Astrocyte of the hippocampus (primary cell): ENCODE results near the gene EPHA10.
"Not testable (repeated sequence)": the region's sequence is repeated elsewhere in the genome, so short reads cannot be mapped to it uniquely, and the experiment has no call there.

Source experiments
- DNase-seq: peaks from one replicate; pipeline ENCODE4 v3.0.0; 2011; ENCODE audit warnings: low read depth, low spot score

The EPHA10 gene

GRCh38 chr1:37716321-37716720, 48.6 kb downstream of the EPHA10 start:
- no peak for DNase-seq

DNA sequence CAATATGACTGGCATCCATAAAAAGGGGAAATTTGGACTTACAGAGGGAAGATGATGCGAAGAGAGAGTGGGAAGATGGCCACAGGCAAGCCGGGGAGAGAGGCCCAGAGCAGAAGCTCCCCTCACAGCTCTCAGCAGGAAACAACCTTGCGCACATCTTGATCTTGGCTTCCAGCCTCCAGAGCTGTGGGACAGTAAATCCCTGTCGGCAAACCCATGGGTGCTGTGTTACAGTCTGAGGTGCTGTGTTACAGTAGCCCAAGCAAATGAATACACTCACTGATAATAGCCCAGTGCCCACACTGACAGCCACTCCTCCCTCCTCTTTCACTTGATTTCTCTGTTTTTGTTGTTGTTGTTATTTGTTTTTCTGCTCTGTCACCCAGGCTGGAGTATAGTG, 50.2 kb downstream of the EPHA10 start:
- no peak for DNase-seq

- DNase-seq: no peak
Measured at GRCh38 chr1:37714226-37714625, 50.7 kb downstream of the EPHA10 start.

DNA sequence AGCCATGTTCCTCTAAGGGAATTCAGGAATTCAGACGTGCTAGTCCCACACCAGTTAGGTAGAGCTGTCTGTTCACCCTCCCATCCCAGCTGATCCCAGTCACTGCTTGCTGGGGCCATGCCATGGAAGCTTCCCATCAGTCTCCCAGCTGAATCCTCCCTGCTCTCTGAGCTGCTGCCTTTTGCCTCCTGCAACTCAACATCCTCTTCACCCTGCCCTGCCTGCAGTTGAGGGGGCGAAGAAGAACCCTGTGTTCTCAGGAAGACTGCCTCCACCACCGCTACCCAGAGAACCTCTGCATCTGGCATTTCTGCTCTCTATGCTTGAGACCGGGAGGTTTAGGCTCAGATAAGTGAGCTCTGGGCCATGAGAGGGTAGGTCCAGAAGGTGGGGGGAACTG, 56.4 kb downstream of the EPHA10 start:
- DNase-seq: no peak

DNA sequence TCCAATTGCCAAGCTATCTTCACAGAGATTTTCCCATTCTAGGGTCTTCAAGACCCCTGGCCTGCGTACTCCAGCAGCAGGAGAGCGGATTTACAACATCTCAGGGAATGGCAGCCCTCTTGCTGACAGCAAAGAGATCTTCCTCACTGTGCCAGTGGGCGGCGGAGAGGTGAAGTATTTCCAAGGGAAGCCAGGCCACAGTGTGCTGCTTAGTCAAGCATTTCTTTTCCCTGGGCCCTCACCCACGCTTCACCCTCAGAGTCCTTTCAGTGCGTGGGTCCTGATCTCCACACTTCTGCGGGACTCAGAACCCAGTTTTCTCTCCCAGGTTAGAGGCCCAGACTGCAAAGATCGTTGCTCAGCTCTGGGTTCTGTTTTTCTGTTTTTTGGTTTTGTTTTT, 59.5 kb downstream of the EPHA10 start:
- DNase-seq: no peak

DNA sequence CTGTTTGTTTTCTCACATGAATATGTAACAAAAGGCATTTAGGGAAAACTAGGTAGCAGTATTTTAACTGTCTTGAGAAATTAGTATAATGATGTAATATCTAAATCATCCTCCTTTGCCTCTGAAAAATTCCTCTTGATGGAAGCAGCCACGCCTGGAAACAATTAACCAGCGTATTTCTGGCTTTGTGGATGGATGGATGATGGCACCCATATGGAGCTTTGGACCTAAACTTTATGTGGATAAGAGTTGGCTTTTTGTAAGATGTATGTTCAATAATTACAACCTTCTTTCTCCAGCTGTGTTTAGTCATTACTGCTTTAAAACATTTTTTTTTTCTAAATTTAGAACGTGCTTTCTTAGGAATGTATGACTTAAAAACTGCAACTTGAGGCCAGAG, 60.0 kb downstream of the EPHA10 start:
- DNase-seq: no peak

- no peak for DNase-seq
Measured at GRCh38 chr1:37703061-37703460, 61.9 kb downstream of the EPHA10 start.

GRCh38 chr1:37701051-37701450, 63.9 kb downstream of the EPHA10 start:
- no peak for DNase-seq

- no peak for DNase-seq
Measured at GRCh38 chr1:37699147-37699546, 65.8 kb downstream of the EPHA10 start.

- DNase-seq: no peak
Measured at GRCh38 chr1:37697737-37698136, 67.2 kb downstream of the EPHA10 start.

- no peak for DNase-seq
Measured at GRCh38 chr1:37697090-37697489, 67.8 kb downstream of the EPHA10 start.

GRCh38 chr1:37692834-37693175, 72.1 kb downstream of the EPHA10 start:
- DNase-seq: no peak

GRCh38 chr1:37692078-37692833, 72.7 kb downstream of the EPHA10 start, which contains the start of gene CDCA8:
Gene CDCA8 (plus strand): TSS chr1:37692516. CDS start chr1:37692691, 175 bp downstream.
- peak; percentile 100 for DNase-seq

DNA sequence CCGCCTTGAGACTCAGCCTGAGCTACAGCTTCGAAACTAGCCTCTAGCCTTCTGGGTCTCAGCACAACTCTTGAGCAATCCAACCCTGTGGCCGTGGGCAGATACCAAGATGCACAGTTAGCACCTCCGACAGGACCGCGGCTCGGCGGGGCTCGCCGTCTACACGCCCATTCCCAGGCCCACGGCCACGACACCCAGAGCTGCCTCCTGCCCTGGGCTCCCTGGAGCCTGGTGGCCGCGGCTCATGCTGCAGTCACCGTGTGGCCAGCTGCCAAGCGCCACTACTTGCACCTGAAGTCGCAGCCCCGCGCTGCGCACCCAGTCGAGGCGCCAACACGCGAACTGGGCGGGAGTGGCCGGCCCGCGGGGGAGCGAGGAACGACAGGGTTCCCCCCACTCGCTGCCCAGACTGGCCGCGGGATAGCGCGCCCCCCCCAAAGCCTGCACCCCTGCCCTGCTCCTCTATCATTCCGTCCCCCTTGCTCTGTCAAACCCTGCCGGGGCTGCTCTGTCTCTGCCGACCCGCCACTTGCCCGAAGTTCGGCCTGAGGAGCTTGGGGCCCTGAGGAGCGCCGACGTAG, 73.3 kb downstream of the EPHA10 start:
- DNase-seq: peak; percentile 61

DNA sequence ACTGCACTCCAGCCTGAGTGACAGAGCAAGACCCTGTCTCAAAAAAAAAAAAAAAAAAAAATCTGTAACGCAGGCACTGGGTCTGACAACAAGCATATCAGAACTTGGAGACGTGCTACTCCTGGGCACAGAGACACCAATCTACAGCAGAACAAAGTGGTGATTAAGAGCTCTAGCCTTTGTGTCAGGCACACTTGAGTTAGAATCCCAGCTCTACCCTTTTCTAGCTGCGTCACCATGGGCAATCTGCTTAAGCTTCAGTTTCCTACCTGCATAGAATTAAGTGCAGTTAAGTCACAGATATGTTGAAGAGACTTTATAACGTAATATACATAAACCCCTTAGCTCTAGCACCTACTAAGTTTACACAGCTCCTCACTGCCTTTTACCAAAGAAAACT, 76.0 kb downstream of the EPHA10 start:
- DNase-seq: no peak

DNA sequence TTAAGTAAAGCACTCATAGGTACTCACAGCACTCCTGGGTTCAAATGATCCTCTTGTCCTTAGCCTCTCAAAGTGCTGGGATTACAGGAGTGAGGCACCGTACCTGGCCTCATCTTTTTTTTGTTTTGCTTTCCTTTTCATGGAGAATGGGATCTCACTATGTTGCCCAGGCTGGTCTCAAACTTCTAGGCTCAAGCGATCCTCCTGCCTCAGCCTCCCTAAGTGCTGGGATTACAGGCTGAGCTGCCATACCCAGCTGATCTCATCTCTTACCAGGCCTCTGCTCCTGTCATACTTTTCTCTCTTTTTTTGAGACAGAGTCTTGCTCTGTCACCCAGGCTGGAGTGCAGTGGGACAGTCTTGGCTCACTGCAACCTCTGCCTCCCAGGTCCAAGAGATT, 77.2 kb downstream of the EPHA10 start:
- not testable (repeated sequence) for DNase-seq

DNA sequence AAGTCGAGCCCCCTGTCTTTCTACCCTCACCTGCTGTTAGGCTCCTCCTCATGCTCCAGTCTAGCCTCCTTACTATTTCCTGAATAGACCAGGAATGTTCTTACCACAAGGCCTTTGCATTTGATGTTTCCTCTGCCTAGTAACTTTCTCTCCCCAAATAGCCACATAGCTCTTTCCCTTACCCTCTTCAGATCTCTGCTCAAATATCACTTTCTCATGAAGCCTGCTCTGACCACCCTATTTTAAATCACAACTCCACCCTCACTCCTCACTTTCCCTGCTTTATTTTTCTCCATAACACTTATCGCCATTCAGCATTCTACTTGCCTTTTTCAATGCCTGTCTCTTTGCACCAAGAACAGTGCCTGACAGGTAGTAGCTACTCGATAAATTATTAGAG, 79.2 kb downstream of the EPHA10 start:
- no peak for DNase-seq

GRCh38 chr1:37684182-37684581, 80.7 kb downstream of the EPHA10 start:
- DNase-seq: not testable (repeated sequence)

GRCh38 chr1:37682334-37682987, 82.5 kb downstream of the EPHA10 start:
- DNase-seq: peak; percentile 80

DNA sequence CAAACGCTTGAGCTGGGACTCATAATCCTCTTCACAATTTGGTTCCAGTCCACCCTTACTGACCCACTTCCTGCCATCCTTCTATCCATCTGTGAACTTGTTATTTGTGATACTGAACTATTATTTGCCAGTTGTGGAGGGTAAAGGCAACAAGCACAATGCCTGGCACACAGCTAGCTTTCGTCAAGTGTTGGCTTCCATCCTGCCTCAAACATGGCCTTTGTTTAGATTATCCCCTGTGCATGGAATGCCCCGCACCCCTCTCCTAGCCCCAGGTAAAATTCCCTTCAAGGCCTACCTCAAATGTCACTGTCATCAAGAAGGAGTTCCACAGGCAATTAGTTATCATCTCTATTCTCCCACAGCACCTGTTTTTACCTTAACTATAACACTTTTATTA, 84.0 kb downstream of the EPHA10 start:
- no peak for DNase-seq

DNA sequence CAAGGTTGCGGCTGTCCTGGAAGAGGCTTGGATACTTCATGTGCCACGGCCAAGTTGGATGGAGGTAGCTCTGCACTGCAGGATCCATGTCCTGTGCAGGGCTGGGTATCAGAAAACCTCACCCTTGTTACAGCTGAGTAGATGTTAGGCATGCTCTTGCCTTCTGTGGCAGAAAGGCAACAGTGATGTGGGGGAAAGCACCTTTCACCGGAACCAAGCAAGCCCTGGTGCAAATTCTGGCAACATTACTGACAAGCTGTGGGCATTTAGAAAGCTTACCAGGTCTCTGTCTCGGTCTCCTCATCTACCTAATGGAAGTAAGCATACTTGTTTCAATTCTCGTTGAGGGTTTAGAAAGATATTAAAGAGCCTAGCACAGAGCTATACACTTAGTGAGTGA, 87.1 kb downstream of the EPHA10 start:
- DNase-seq: no peak

GRCh38 chr1:37677143-37677439, 87.8 kb downstream of the EPHA10 start:
- DNase-seq: no peak
